H9 (cell line): Measurements from ENCODE around the gene RXYLT1. TPM values are rescaled to one million over a fixed set of nuclear protein-coding genes. Genes with fewer than 3 reads are reported as not detected.

Experiments
- DNase-seq: peaks from one replicate; pipeline ENCODE4 v3.0.0-alpha.2; 2017
- H2AFZ ChIP-seq: one replicate; pipeline ENCODE4 v1.6.1; 2013; ENCODE audit warnings: mild to moderate bottlenecking, low read length, control low read depth, moderate library complexity
- H2AK5ac ChIP-seq: 2 replicates; pipeline ENCODE4 v1.6.1; 2013; ENCODE audit warnings: low read length, control low read depth, mixed read lengths; ENCODE audit not compliant: insufficient read length
- H2BK120ac ChIP-seq: one replicate; pipeline ENCODE4 v1.6.1; 2013; ENCODE audit warnings: low read depth, mild to moderate bottlenecking, low read length, control low read depth, inconsistent platforms; ENCODE audit not compliant: poor library complexity, severe bottlenecking
- H2BK12ac ChIP-seq: 2 replicates; pipeline ENCODE4 v1.6.1; 2013; ENCODE audit warnings: low read length, control low read depth, mixed read lengths, low read depth; ENCODE audit not compliant: insufficient read length
- H2BK15ac ChIP-seq: 2 replicates; pipeline ENCODE4 v1.6.1; 2013; ENCODE audit warnings: low read depth, low read length, control low read depth
- H2BK20ac ChIP-seq: one replicate; pipeline ENCODE4 v1.6.1; 2013; ENCODE audit warnings: low read depth, mild to moderate bottlenecking, low read length, control low read depth, inconsistent platforms; ENCODE audit not compliant: poor library complexity, severe bottlenecking
- H2BK5ac ChIP-seq: 2 replicates; pipeline ENCODE4 v1.6.1; 2013; ENCODE audit warnings: low read length, control low read depth, mixed read lengths; ENCODE audit not compliant: insufficient read length
- H3K14ac ChIP-seq: 2 replicates; pipeline ENCODE4 v1.6.1; 2013; ENCODE audit warnings: low read length, control low read depth; ENCODE audit not compliant: insufficient read depth
- H3K18ac ChIP-seq: 2 replicates; pipeline ENCODE4 v1.6.1; 2013; ENCODE audit warnings: low read depth, mild to moderate bottlenecking, mixed read lengths, low read length, control low read depth; ENCODE audit not compliant: insufficient read length
- H3K23ac ChIP-seq: 2 replicates; pipeline ENCODE4 v1.6.1; 2013; ENCODE audit warnings: low read length, control low read depth, mixed read lengths, low read depth; ENCODE audit not compliant: insufficient read length
- H3K23me2 ChIP-seq: 2 replicates; pipeline ENCODE4 v1.6.1; 2013; ENCODE audit warnings: low read depth, mild to moderate bottlenecking, mixed read lengths, low read length, control low read depth; ENCODE audit not compliant: insufficient read length, poor library complexity, severe bottlenecking
- H3K27ac ChIP-seq: 2 replicates; pipeline ENCODE4 v1.5.1; 2013; ENCODE audit warnings: low read length, control low read depth, mixed read lengths, low read depth; ENCODE audit not compliant: insufficient read length
- H3K27me3 ChIP-seq: 2 replicates; pipeline ENCODE4 v1.6.1; 2013; ENCODE audit warnings: low read length, control low read depth, inconsistent platforms; ENCODE audit not compliant: insufficient read depth
- H3K4ac ChIP-seq: 2 replicates; pipeline ENCODE4 v1.6.1; 2013; ENCODE audit warnings: low read depth, mild to moderate bottlenecking, control low read depth, inconsistent platforms, low read length, moderate library complexity
- H3K4me1 ChIP-seq: 2 replicates; pipeline ENCODE4 v1.6.1; 2013; ENCODE audit warnings: low read length, control low read depth, inconsistent platforms; ENCODE audit not compliant: insufficient read depth
- H3K4me2 ChIP-seq: 2 replicates; pipeline ENCODE4 v1.6.1; 2013; ENCODE audit warnings: low read length, control low read depth, mixed read lengths; ENCODE audit not compliant: insufficient read length, insufficient read depth
- H3K56ac ChIP-seq: 2 replicates; pipeline ENCODE4 v1.6.1; 2013; ENCODE audit warnings: low read depth, mild to moderate bottlenecking, mixed read lengths, low read length, control low read depth; ENCODE audit not compliant: insufficient read length
- H3K79me1 ChIP-seq: 2 replicates; pipeline ENCODE4 v1.6.1; 2013; ENCODE audit warnings: low read depth, mild to moderate bottlenecking, moderate library complexity, low read length, control low read depth, inconsistent platforms; ENCODE audit not compliant: insufficient read depth, poor library complexity, severe bottlenecking
- H3K79me2 ChIP-seq: 2 replicates; pipeline ENCODE4 v1.6.1; 2013; ENCODE audit warnings: low read length, control low read depth, inconsistent platforms; ENCODE audit not compliant: insufficient read depth
- H3K9ac ChIP-seq: 2 replicates; pipeline ENCODE4 v1.6.1; 2013; ENCODE audit warnings: low read length, control low read depth, mixed read lengths; ENCODE audit not compliant: insufficient read length; ENCODE audit errors: extremely low read depth
- H3K9me3 ChIP-seq: one replicate; pipeline ENCODE4 v1.6.1; 2013; ENCODE audit warnings: low read depth, low read length, inconsistent platforms; ENCODE audit not compliant: control insufficient read depth
- H3T11ph ChIP-seq: one replicate; pipeline ENCODE4 v1.6.1; 2013; ENCODE audit warnings: mild to moderate bottlenecking, low read length, control low read depth, inconsistent platforms
- H4K20me1 ChIP-seq: one replicate; pipeline ENCODE4 v1.6.1; 2013; ENCODE audit not compliant: control insufficient read depth, insufficient read length, insufficient read depth
- H4K5ac ChIP-seq: 2 replicates; pipeline ENCODE4 v1.6.1; 2013; ENCODE audit warnings: low read depth, mild to moderate bottlenecking, mixed read lengths, low read length, control low read depth; ENCODE audit not compliant: insufficient read length
- H4K8ac ChIP-seq: replicated peaks from 2 replicates; pipeline ENCODE4 v1.6.1; 2013; ENCODE audit warnings: low read length, control low read depth, mixed read lengths, low read depth; ENCODE audit not compliant: insufficient read length
- H4K91ac ChIP-seq: 2 replicates; pipeline ENCODE4 v1.6.1; 2013; ENCODE audit warnings: low read depth, mild to moderate bottlenecking, moderate library complexity, mixed read lengths, low read length, control low read depth; ENCODE audit not compliant: insufficient read length
- H3K27ac Mint-ChIP-seq, 3 experiments: 2 replicates in 2 of 3; 3 replicates in 1 of 3; pipeline ENCODE4 v1.8.0; 2020 to 2021; ENCODE audit warnings: mixed read lengths in 3 of 3, mild to moderate bottlenecking in 1 of 3, moderate library complexity in 1 of 3
- H3K27me3 Mint-ChIP-seq: 2 replicates; pipeline ENCODE4 v1.8.0; 2021; ENCODE audit warnings: low read depth, mild to moderate bottlenecking, moderate library complexity, mixed read lengths
- H3K36me3 Mint-ChIP-seq, 3 experiments: 2 replicates in 2 of 3; 3 replicates in 1 of 3; pipeline ENCODE4 v1.8.0; 2020 to 2021; ENCODE audit warnings: low read depth in 3 of 3, mixed read lengths in 3 of 3; ENCODE audit not compliant: insufficient read depth in 1 of 3
- H3K4me1 Mint-ChIP-seq, 2 experiments: 2 replicates each; pipeline ENCODE4 v1.8.0; 2020; ENCODE audit warnings: mixed read lengths in 2 of 2
- H3K4me3 Mint-ChIP-seq, 2 experiments: 2 replicates in 1 of 2; 3 replicates in 1 of 2; pipeline ENCODE4 v1.8.0; 2020 to 2021; ENCODE audit warnings: mild to moderate bottlenecking in 2 of 2, mixed read lengths in 2 of 2, moderate library complexity in 1 of 2
- H3K9me3 Mint-ChIP-seq, 2 experiments: 2 replicates in 1 of 2; 3 replicates in 1 of 2; pipeline ENCODE4 v1.8.0; 2020; ENCODE audit warnings: mild to moderate bottlenecking in 2 of 2, mixed read lengths in 2 of 2, moderate library complexity in 1 of 2
- WGBS: extraction: QIAGEN DNeasy Blood & Tissue Kit; methylation state at CpG from one replicate; pipeline ENCODE4 v1.1.7; 2013; ENCODE audit warnings: missing lambda C conversion rate, low lambda C conversion rate, mixed read lengths; ENCODE audit not compliant: insufficient read length; ENCODE audit errors: extremely low coverage; 5-methylcytosine and 5-hydroxymethylcytosine counted together
- total RNA-seq: library from RNA; stranded (reverse); gene quantifications from 2 replicates; pipeline ENCODE4 v1.2.1, GENCODE V29; 2021
- TF ChIP-seq, protein P1 (sequence below): fragments of 200-600 bp; sonication (generic); conservative IDR thresholded peaks from 3 replicates; pipeline ENCODE4 v1.8.0; 2021; ENCODE audit warnings: antibody characterized with exemption, mild to moderate bottlenecking

Gene RXYLT1
- total RNA-seq, 1 experiment from 2014 or later = 10.1 TPM

DNA sequence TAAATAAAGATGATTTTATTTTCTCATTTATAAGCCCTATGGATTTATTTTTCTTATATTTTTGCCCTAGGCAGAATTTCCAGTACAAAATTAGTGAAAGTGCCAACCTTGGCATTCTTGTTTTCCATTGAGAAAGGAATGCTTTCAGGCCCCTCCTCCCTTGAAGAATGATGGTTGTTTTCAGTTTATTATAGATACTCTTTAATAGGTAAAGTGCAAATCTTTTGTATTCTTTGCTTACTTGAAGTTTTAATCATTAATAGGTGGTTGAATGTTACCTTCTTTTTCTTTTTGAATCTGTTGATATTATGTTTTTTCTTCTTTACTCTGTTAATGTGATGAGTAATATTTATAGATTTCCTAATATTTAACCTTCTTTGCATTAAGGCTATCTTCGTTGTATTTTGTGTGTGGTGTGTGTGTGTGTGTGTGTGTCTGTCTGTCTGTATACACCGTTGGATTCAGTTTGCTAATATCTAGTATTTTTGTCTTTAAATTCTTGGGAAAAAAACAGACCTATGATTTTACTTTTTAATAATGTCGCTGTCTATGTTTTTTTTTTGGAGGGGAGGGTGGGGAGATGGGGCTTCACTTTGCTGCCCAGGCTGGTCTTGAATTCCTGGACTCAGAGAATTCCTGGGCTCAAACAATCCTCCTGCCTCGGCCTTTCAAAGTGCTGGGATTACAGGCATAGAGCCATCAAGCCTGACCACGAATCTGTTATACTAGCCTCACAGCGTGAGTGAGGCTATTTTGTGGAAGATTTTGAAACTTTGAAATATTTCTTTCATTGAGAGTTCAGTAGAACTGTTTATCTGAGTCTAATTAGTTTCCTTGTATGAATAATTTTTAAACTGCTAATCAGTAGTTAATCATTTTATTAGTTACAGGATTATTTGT, 78.3 kb downstream of the RXYLT1 start:
- no peak overlapping the region for H3K18ac ChIP-seq
- H3K27me3 Mint-ChIP-seq = no peaks in the 10 kb centered on the region
- no peaks in the 10 kb centered on the region for H3K9me3 Mint-ChIP-seq
- no peak overlapping the region for H3K27ac Mint-ChIP-seq
- no peak overlapping the region for H2BK5ac ChIP-seq
- H4K20me1 ChIP-seq = no peaks in the 10 kb centered on the region
- H3T11ph ChIP-seq = no peak overlapping the region
- no CpG with 5 or more reads among the region's 6 CpGs for WGBS
- no peaks in the 10 kb centered on the region for H3K9me3 ChIP-seq
- peaks cover 4% of the 10 kb centered on the region; the same call in 1 of the 2 replicates for H3K4me1 ChIP-seq
- H3K56ac ChIP-seq = no peak overlapping the region
- no peak overlapping the region for H4K91ac ChIP-seq
- no peak overlapping the region for H3K23ac ChIP-seq
- no peak overlapping the region for H3K9ac ChIP-seq
- no peak overlapping the region for H2BK120ac ChIP-seq
- H2AFZ ChIP-seq = no peak overlapping the region
- no peaks in the 10 kb centered on the region for H3K27me3 ChIP-seq
- H3K14ac ChIP-seq = no peak overlapping the region
- H2BK12ac ChIP-seq = no peak overlapping the region
- peaks cover 9% of the 10 kb centered on the region in 2 experiments for H3K4me1 Mint-ChIP-seq
- H3K36me3 Mint-ChIP-seq = no peaks in the 10 kb centered on the region
- TF ChIP-seq, protein P1, sequence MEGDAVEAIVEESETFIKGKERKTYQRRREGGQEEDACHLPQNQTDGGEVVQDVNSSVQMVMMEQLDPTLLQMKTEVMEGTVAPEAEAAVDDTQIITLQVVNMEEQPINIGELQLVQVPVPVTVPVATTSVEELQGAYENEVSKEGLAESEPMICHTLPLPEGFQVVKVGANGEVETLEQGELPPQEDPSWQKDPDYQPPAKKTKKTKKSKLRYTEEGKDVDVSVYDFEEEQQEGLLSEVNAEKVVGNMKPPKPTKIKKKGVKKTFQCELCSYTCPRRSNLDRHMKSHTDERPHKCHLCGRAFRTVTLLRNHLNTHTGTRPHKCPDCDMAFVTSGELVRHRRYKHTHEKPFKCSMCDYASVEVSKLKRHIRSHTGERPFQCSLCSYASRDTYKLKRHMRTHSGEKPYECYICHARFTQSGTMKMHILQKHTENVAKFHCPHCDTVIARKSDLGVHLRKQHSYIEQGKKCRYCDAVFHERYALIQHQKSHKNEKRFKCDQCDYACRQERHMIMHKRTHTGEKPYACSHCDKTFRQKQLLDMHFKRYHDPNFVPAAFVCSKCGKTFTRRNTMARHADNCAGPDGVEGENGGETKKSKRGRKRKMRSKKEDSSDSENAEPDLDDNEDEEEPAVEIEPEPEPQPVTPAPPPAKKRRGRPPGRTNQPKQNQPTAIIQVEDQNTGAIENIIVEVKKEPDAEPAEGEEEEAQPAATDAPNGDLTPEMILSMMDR = no peak
- H3K79me2 ChIP-seq = no peaks in the 10 kb centered on the region; the same call in 1 of the 2 replicates
- H2BK20ac ChIP-seq = no peak overlapping the region
- no peak overlapping the region for H3K27ac ChIP-seq
- no peak overlapping the region for H4K8ac ChIP-seq
- no peaks in the 10 kb centered on the region for H3K23me2 ChIP-seq
- no peak overlapping the region for H2AK5ac ChIP-seq
- no peak overlapping the region for H3K4ac ChIP-seq
- H4K5ac ChIP-seq = no peak overlapping the region
- no peak for DNase-seq
- H3K4me3 Mint-ChIP-seq = no peak overlapping the region
- no peak overlapping the region for H2BK15ac ChIP-seq
- no peak overlapping the region for H3K4me2 ChIP-seq
- H3K79me1 ChIP-seq = no peaks in the 10 kb centered on the region

Other genes starting within 250 kb of the RXYLT1 start
- gene DPY19L2, start 111.4 kb upstream of the RXYLT1 start, total RNA-seq = 4.9 and 6.1 TPM in 2 replicates
- 3.4 and 4.8 TPM in 2 replicates for gene SRGAP1, start 64.8 kb downstream of the RXYLT1 start, total RNA-seq